ENCODE measurements around the gene FCRLA.

Gene FCRLA

GRCh38 chr1:161743231-161743630 lies 36.2 kb downstream of the FCRLA start:
- H2AFZ ChIP-seq (ENCODE audit: low read length) = no peak overlapping the region
- H3K4me1 ChIP-seq (ENCODE audit: insufficient read depth, low read length, poor library complexity, severe bottlenecking) = peaks cover 3% of the 10 kb centered on the region
- H3K9ac ChIP-seq (ENCODE audit: low read depth, low read length, poor library complexity, severe bottlenecking) = no peak overlapping the region
- H3K9me3 ChIP-seq (ENCODE audit: insufficient read depth, low read depth, low read length) = no peaks in the 10 kb centered on the region
- H3K4me2 ChIP-seq (ENCODE audit: low read depth, low read length, poor library complexity, severe bottlenecking) = no peak overlapping the region
- H3F3A ChIP-seq (ENCODE audit: low read depth) = no peaks in the 10 kb centered on the region
- no peaks in the 10 kb centered on the region for H4K20me1 ChIP-seq (ENCODE audit: insufficient read depth, low read length, poor library complexity, severe bottlenecking)
- no peak overlapping the region for H3K4me3 ChIP-seq (ENCODE audit: low read length, poor library complexity, severe bottlenecking)
- no peaks in the 10 kb centered on the region for H3K79me2 ChIP-seq (ENCODE audit: insufficient read depth, low read length)
- H3K27me3 ChIP-seq (ENCODE audit: insufficient read depth, low read length, poor library complexity, severe bottlenecking) = no peaks in the 10 kb centered on the region
- TF ChIP-seq CTCF (conservative IDR thresholded peaks at IDR 0.05; ENCODE audit: low read length) (no peak), EZH2phosphoT487 (IDR thresholded peaks at IDR 0.05; ENCODE audit: borderline replicate concordance) (no peak)
- no peaks in the 10 kb centered on the region for H3K36me3 ChIP-seq (ENCODE audit: insufficient read depth, low read length)
- no peaks in the 10 kb centered on the region for H3K9me2 ChIP-seq (replicated peaks; ENCODE audit: low read depth, low read length)

GRCh38 chr1:161747801-161748200 lies 40.8 kb downstream of the FCRLA start:
- H3K9ac ChIP-seq (ENCODE audit: low read depth, low read length, poor library complexity, severe bottlenecking) = no peak overlapping the region
- H3K36me3 ChIP-seq (ENCODE audit: insufficient read depth, low read length) = peaks cover 9% of the 10 kb centered on the region; the same call in 1 of the 2 replicates
- peaks cover 26% of the 10 kb centered on the region for H3K4me1 ChIP-seq (ENCODE audit: insufficient read depth, low read length, poor library complexity, severe bottlenecking)
- no peak overlapping the region for H3K4me3 ChIP-seq (ENCODE audit: low read length, poor library complexity, severe bottlenecking)
- no peaks in the 10 kb centered on the region for H3K27me3 ChIP-seq (ENCODE audit: insufficient read depth, low read length, poor library complexity, severe bottlenecking)
- no peak overlapping the region for H2AFZ ChIP-seq (ENCODE audit: low read length)
- no peaks in the 10 kb centered on the region for H3K9me3 ChIP-seq (ENCODE audit: insufficient read depth, low read depth, low read length)
- TF ChIP-seq CTCF (conservative IDR thresholded peaks at IDR 0.05; ENCODE audit: low read length) (no peak), EZH2phosphoT487 (IDR thresholded peaks at IDR 0.05; ENCODE audit: borderline replicate concordance) (no peak)
- H4K20me1 ChIP-seq (ENCODE audit: insufficient read depth, low read length, poor library complexity, severe bottlenecking) = peaks cover 22% of the 10 kb centered on the region
- peaks cover 29% of the 10 kb centered on the region for H3K79me2 ChIP-seq (ENCODE audit: insufficient read depth, low read length)
- no peak overlapping the region for H3K4me2 ChIP-seq (ENCODE audit: low read depth, low read length, poor library complexity, severe bottlenecking)
- H3K9me2 ChIP-seq (replicated peaks; ENCODE audit: low read depth, low read length) = no peaks in the 10 kb centered on the region
- H3F3A ChIP-seq (ENCODE audit: low read depth) = no peaks in the 10 kb centered on the region

- H3K4me1 ChIP-seq (ENCODE audit: insufficient read depth, low read length, poor library complexity, severe bottlenecking) = peaks cover 33% of the 10 kb centered on the region
Measured at GRCh38 chr1:161749509-161750407, 42.7 kb downstream of the FCRLA start, which contains the start of gene DUSP12. TSS of gene DUSP12 (plus strand) at chr1:161749786. CDS start at chr1:161749802, 16 bp downstream.

More at GRCh38 chr1:161749509-161750407, 42.7 kb downstream of the FCRLA start, which contains the start of gene DUSP12:
- H4K20me1 ChIP-seq (ENCODE audit: insufficient read depth, low read length, poor library complexity, severe bottlenecking) = peaks cover 30% of the 10 kb centered on the region
- no peaks in the 10 kb centered on the region for H3K9me3 ChIP-seq (ENCODE audit: insufficient read depth, low read depth, low read length)
- peak within 1 kb of the TSS; percentile 93 for H2AFZ ChIP-seq (ENCODE audit: low read length)
- peak within 1 kb of the TSS; percentile 77 for H3K4me3 ChIP-seq (ENCODE audit: low read length, poor library complexity, severe bottlenecking)
- peaks cover 26% of the 10 kb centered on the region for H3K36me3 ChIP-seq (ENCODE audit: insufficient read depth, low read length)
- H3K4me2 ChIP-seq (ENCODE audit: low read depth, low read length, poor library complexity, severe bottlenecking) = peak within 1 kb of the TSS; percentile 98
- no peaks in the 10 kb centered on the region for H3K27me3 ChIP-seq (ENCODE audit: insufficient read depth, low read length, poor library complexity, severe bottlenecking)
- no peaks in the 10 kb centered on the region for H3K9me2 ChIP-seq (replicated peaks; ENCODE audit: low read depth, low read length)
- peak within 1 kb of the TSS; percentile 76 for H3K9ac ChIP-seq (ENCODE audit: low read depth, low read length, poor library complexity, severe bottlenecking)
- peaks cover 44% of the 10 kb centered on the region for H3K79me2 ChIP-seq (ENCODE audit: insufficient read depth, low read length)
- no peaks in the 10 kb centered on the region for H3F3A ChIP-seq (ENCODE audit: low read depth)
- TF ChIP-seq CTCF (conservative IDR thresholded peaks at IDR 0.05; ENCODE audit: low read length) (peak; percentile 49), EZH2phosphoT487 (IDR thresholded peaks at IDR 0.05; ENCODE audit: borderline replicate concordance) (no peak)

All from Loucy (cell line).